Activated CD4-positive, alpha-beta memory T cell treated with anti-CD3 and anti-CD28 coated beads, Interleukin-2, amount 10 ng/mL, durations not matched to agents 7 days and 5 days (primary cell): Measurements from ENCODE around the gene PCDHGA1. TPM values are rescaled to one million over a fixed set of nuclear protein-coding genes. Genes with fewer than 3 reads are reported as not detected.

Source experiments
- total RNA-seq, 2 experiments: library from RNA; stranded (reverse); gene quantifications; one replicate each; pipeline ENCODE4 v1.2.3, GENCODE V29; 2021

The PCDHGA1 gene
- total RNA-seq, 2 experiments from 2014 or later: 0.05 TPM; not detected in 1

Other genes starting within 250 kb of the PCDHGA1 start
- gene PCDHB2, start 235.9 kb upstream of the PCDHGA1 start, total RNA-seq: under 1 TPM in 1 of 2 experiments, not detected in 1; 0.20 TPM
- not detected for gene PCDHB3, start 230.0 kb upstream of the PCDHGA1 start, total RNA-seq
- gene PCDHB4, start 208.7 kb upstream of the PCDHGA1 start, total RNA-seq: not detected
- not detected for gene PCDHB5, start 195.3 kb upstream of the PCDHGA1 start, total RNA-seq
- gene PCDHB6, start 180.5 kb upstream of the PCDHGA1 start, total RNA-seq: not detected
- gene PCDHB7, start 157.9 kb upstream of the PCDHGA1 start, total RNA-seq: not detected
- gene PCDHB8, start 152.7 kb upstream of the PCDHGA1 start, total RNA-seq: not detected
- gene PCDHB16, start 148.1 kb upstream of the PCDHGA1 start, total RNA-seq: not detected
- gene PCDHB9, start 143.4 kb upstream of the PCDHGA1 start, total RNA-seq: not detected
- gene PCDHB10, start 138.2 kb upstream of the PCDHGA1 start, total RNA-seq: not detected
- gene PCDHB11, start 130.9 kb upstream of the PCDHGA1 start, total RNA-seq: not detected
- not detected for gene PCDHB12, start 121.8 kb upstream of the PCDHGA1 start, total RNA-seq
- gene PCDHB13, start 116.6 kb upstream of the PCDHGA1 start, total RNA-seq: not detected
- not detected for gene PCDHB14, start 107.2 kb upstream of the PCDHGA1 start, total RNA-seq
- not detected for gene PCDHB15, start 85.1 kb upstream of the PCDHGA1 start, total RNA-seq
- gene SLC25A2, start 26.5 kb upstream of the PCDHGA1 start, total RNA-seq: under 1 TPM; 0.38 to 0.50 TPM
- gene TAF7, start 9.7 kb upstream of the PCDHGA1 start, total RNA-seq: 10 to 100 TPM; 74.3 to 75.1 TPM
- gene PCDHGA2, start 8.2 kb downstream of the PCDHGA1 start, total RNA-seq: under 1 TPM in 1 of 2 experiments, not detected in 1; 0.05 TPM
- not detected for gene PCDHGA3, start 13.3 kb downstream of the PCDHGA1 start, total RNA-seq
- gene PCDHGB1, start 19.6 kb downstream of the PCDHGA1 start, total RNA-seq: under 1 TPM in 1 of 2 experiments, not detected in 1; 0.13 TPM
- under 1 TPM; 0.08 to 0.10 TPM for gene PCDHGA4, start 24.5 kb downstream of the PCDHGA1 start, total RNA-seq
- gene PCDHGB2, start 29.5 kb downstream of the PCDHGA1 start, total RNA-seq: under 1 TPM; 0.18 to 0.23 TPM
- gene PCDHGA5, start 33.6 kb downstream of the PCDHGA1 start, total RNA-seq: not detected
- gene PCDHGB3, start 39.7 kb downstream of the PCDHGA1 start, total RNA-seq: under 1 TPM; 0.10 to 0.25 TPM
- under 1 TPM; 0.10 TPM for gene PCDHGA6, start 43.4 kb downstream of the PCDHGA1 start, total RNA-seq
- gene PCDHGA7, start 52.2 kb downstream of the PCDHGA1 start, total RNA-seq: under 1 TPM in 1 of 2 experiments, not detected in 1; 0.08 TPM
- not detected for gene PCDHGB4, start 57.2 kb downstream of the PCDHGA1 start, total RNA-seq
- not detected for gene PCDHGA8, start 62.1 kb downstream of the PCDHGA1 start, total RNA-seq
- gene PCDHGB5, start 67.4 kb downstream of the PCDHGA1 start, total RNA-seq: not detected
- not detected for gene PCDHGA9, start 72.3 kb downstream of the PCDHGA1 start, total RNA-seq
- gene PCDHGB6, start 77.5 kb downstream of the PCDHGA1 start, total RNA-seq: not detected
- under 1 TPM in 1 of 2 experiments, not detected in 1; 0.05 TPM for gene PCDHGA10, start 82.5 kb downstream of the PCDHGA1 start, total RNA-seq
- gene PCDHGB7, start 87.2 kb downstream of the PCDHGA1 start, total RNA-seq: under 1 TPM in 1 of 2 experiments, not detected in 1; 0.08 TPM
- not detected for gene PCDHGA11, start 90.5 kb downstream of the PCDHGA1 start, total RNA-seq
- not detected for gene PCDHGA12, start 100.0 kb downstream of the PCDHGA1 start, total RNA-seq
- not detected for gene PCDHGC3, start 145.5 kb downstream of the PCDHGA1 start, total RNA-seq
- gene PCDHGC4, start 154.5 kb downstream of the PCDHGA1 start, total RNA-seq: not detected
- gene PCDHGC5, start 158.6 kb downstream of the PCDHGA1 start, total RNA-seq: not detected